HG02759 (cell line): ENCODE data around the gene VPS37B.
"Not testable (repeated sequence)": the region's sequence is repeated elsewhere in the genome, so short reads cannot be mapped to it uniquely, and the experiment has no call there.

Experiments
- ATAC-seq: cut with Tn5 transposase; IDR thresholded peaks from one replicate; pipeline ENCODE4 v1.9.1; 2021; ENCODE audit warnings: mild to moderate bottlenecking, moderate library complexity; ENCODE audit not compliant: unreplicated experiment

VPS37B gene

GRCh38 chr12:122895704-122896636 is at the start of gene VPS37B:
VPS37B (minus strand) TSS chr12:122896124; CDS start chr12:122896062, 62 bp downstream.
- no peak for ATAC-seq

GRCh38 chr12:122944605-122945592 is 49.0 kb upstream of the VPS37B start:
- no peak for ATAC-seq

- ATAC-seq = no peak
Measured at GRCh38 chr12:122943196-122943595, 47.3 kb upstream of the VPS37B start.

GRCh38 chr12:122942637-122943036 is 46.7 kb upstream of the VPS37B start:
- no peak for ATAC-seq

GRCh38 chr12:122941351-122941750 is 45.4 kb upstream of the VPS37B start:
- not testable (repeated sequence) for ATAC-seq

GRCh38 chr12:122939125-122939524 is 43.2 kb upstream of the VPS37B start:
- no peak for ATAC-seq

- no peak for ATAC-seq
Measured at GRCh38 chr12:122937622-122938091, 41.7 kb upstream of the VPS37B start.

- no peak for ATAC-seq
Measured at GRCh38 chr12:122935318-122935717, 39.4 kb upstream of the VPS37B start.

GRCh38 chr12:122934722-122935121 is 38.8 kb upstream of the VPS37B start:
- ATAC-seq = no peak

GRCh38 chr12:122932207-122932606 is 36.3 kb upstream of the VPS37B start:
- ATAC-seq = no peak

- ATAC-seq = no peak
Measured at GRCh38 chr12:122929812-122930211, 33.9 kb upstream of the VPS37B start.

GRCh38 chr12:122929148-122929538 is 33.2 kb upstream of the VPS37B start:
- no peak for ATAC-seq

- ATAC-seq = no peak
Measured at GRCh38 chr12:122928404-122929147, 32.7 kb upstream of the VPS37B start.

GRCh38 chr12:122927756-122928403 is 32.0 kb upstream of the VPS37B start:
- ATAC-seq = no peak

GRCh38 chr12:122921917-122922316 is 26.0 kb upstream of the VPS37B start:
- ATAC-seq = no peak

GRCh38 chr12:122920687-122921086 is 24.8 kb upstream of the VPS37B start:
- no peak for ATAC-seq

GRCh38 chr12:122918827-122919226 is 22.9 kb upstream of the VPS37B start:
- ATAC-seq = no peak

GRCh38 chr12:122917507-122918121 is 21.7 kb upstream of the VPS37B start:
- no peak for ATAC-seq

GRCh38 chr12:122909442-122910288 is 13.7 kb upstream of the VPS37B start:
- no peak for ATAC-seq
